ENCODE data around the gene FHIT. TPM values are rescaled to one million over a fixed set of nuclear protein-coding genes. Genes with fewer than 3 reads are reported as not detected.

Gene FHIT
- total and polyA plus RNA-seq, 2 of the 4 experiments (the other 2 are of a cell fraction): 0.07 TPM; not detected in 1

DNA sequence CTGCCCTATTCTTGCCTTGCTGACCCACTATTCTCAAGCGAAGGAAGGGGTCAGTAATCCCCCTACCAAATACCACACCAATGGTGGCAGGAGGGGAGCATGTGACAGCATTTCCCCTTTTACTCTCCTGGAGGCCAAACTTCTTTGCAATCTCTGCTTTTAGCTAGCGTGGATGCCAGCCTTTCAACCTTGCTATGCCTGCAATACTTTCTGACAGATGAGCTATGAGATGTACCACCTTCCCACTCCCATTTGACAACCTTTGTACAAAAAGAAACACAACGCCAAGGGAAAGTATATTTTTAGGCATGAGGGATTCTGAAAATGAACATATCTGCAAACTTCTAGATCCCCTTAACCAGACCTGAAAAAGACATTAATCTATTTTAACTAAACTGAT lies 302.1 kb downstream of the FHIT start:
- H3K56ac ChIP-seq (ENCODE audit: extremely low read depth, insufficient read depth, low read length): no peak overlapping the region
- CTCF ChIA-PET: no interaction called here
- dilution Hi-C loops (cut with HindIII; ENCODE audit: low sequenced_read_pairs, unreplicated experiment): no loop called here
- H3K4me3 ChIP-seq (ENCODE audit: insufficient read depth, low read depth, low read length): no peak overlapping the region
- no peak overlapping the region for H4K5ac ChIP-seq (ENCODE audit: low read depth, low read length)
- no peak overlapping the region for H2AFZ ChIP-seq (replicated peaks; ENCODE audit: low read length, poor library complexity)
- no peaks in the 10 kb centered on the region for H3K27me3 ChIP-seq (ENCODE audit: control insufficient read depth, insufficient read depth, low read length)
- POLR2A ChIA-PET (ENCODE audit: unreplicated experiment): no interaction called here
- H3K9me3 ChIP-seq (ENCODE audit: control insufficient read depth, insufficient read depth, low read length): no peaks in the 10 kb centered on the region; the same call in 1 of the 2 replicates
- WGBS, 2 experiments (ENCODE audit: extremely low coverage in 2 of 2, insufficient read length in 1 of 2): no CpG with 5 or more reads among the region's 3 CpGs
- no peak overlapping the region for H2BK20ac ChIP-seq (ENCODE audit: low read depth, low read length)
- no peaks in the 10 kb centered on the region for H4K20me1 ChIP-seq (ENCODE audit: insufficient read depth, low read length)
- H3K18ac ChIP-seq (ENCODE audit: low read depth, low read length): no peak overlapping the region
- H2BK15ac ChIP-seq (ENCODE audit: low read depth, low read length): no peak overlapping the region
- intact Hi-C loops (cut with micrococcal nuclease): loop anchor here (5.0 kb wide), 1 partner anchor 1642 kb away; no protein-coding TSS in a partner anchor
- H3K4ac ChIP-seq (ENCODE audit: low read depth, low read length): no peak overlapping the region
- no peak overlapping the region for H3K4me2 ChIP-seq (ENCODE audit: low read depth, low read length)
- H3K36me3 ChIP-seq (ENCODE audit: control insufficient read depth, insufficient read depth, low read length): no peaks in the 10 kb centered on the region
- in situ Hi-C loops (cut with MboI; ENCODE audit: low sequenced_read_pairs): no loop called here
- no peak overlapping the region for H2AK9ac ChIP-seq (replicated peaks; ENCODE audit: low read depth, low read length, poor library complexity)
- H3K4me1 ChIP-seq (ENCODE audit: control insufficient read depth, insufficient read depth, low read length): no peaks in the 10 kb centered on the region
- no peak overlapping the region for H3K9ac ChIP-seq (ENCODE audit: low read depth, low read length)
- H2BK5ac ChIP-seq (ENCODE audit: low read depth, low read length, poor library complexity, severe bottlenecking): no peak overlapping the region
- no peak overlapping the region for H2AK5ac ChIP-seq (ENCODE audit: low read depth, low read length)
- no peak overlapping the region for H3K23ac ChIP-seq (ENCODE audit: low read depth, low read length)
- no peak overlapping the region for H2BK120ac ChIP-seq (ENCODE audit: low read depth, low read length)
- DNase-seq (no peak), ATAC-seq (ENCODE audit: low read depth) (no peak)
- BruUV-seq (replicated peaks): no TSS peak
- no peak overlapping the region for H4K91ac ChIP-seq (ENCODE audit: insufficient read depth, low read depth, low read length)
- H3K27ac ChIP-seq (ENCODE audit: insufficient read depth, low read length): no peak overlapping the region
- H4K8ac ChIP-seq (ENCODE audit: low read depth in 2 of 2, low read length in 2 of 2): no peak overlapping the region
- no peaks in the 10 kb centered on the region for H3K9me1 ChIP-seq (ENCODE audit: insufficient read depth, low read length)
- no peaks in the 10 kb centered on the region for H3K79me1 ChIP-seq (ENCODE audit: low read depth in 1 of 2, low read length in 2 of 2)
- TF ChIP-seq MAZ (IDR thresholded peaks at IDR 0.05; ENCODE audit: borderline replicate concordance, low read depth, low read length): no peak
- no peak for TF ChIP-seq CHD1 (IDR thresholded peaks at IDR 0.05; ENCODE audit: low read depth, low read length)
- H3K14ac ChIP-seq (replicated peaks; ENCODE audit: low read depth, low read length): no peak overlapping the region
